ENCODE data around the gene QKI. TPM values are rescaled to one million over a fixed set of nuclear protein-coding genes. Genes with fewer than 3 reads are reported as not detected.

Gene QKI
- total RNA-seq, 3 donors from 2014 or later (not counting 1 experiment from before 2014, with no cell fraction given): 148 to 174 (median 166) TPM

GRCh38 chr6:163435023-163435422 lies 20.5 kb downstream of the QKI start:
- H3K36me3 ChIP-seq (ENCODE audit: control insufficient read depth, insufficient read depth, low read length): no peaks in the 10 kb centered on the region
- H3K27ac ChIP-seq (ENCODE audit: low read length): no peak overlapping the region
- H3K9me3 ChIP-seq (ENCODE audit: control insufficient read depth, insufficient read depth, low read length): no peaks in the 10 kb centered on the region
- Mint-ChIP-seq H3K9me3 (no peaks in the 10 kb centered on the region), H3K4me3 (no peak overlapping the region), H3K4me1 (peaks cover 56 to 59% of the 10 kb centered on the region in 2 donors), H3K27ac (peak overlapping the region in 1 of 2 donors; percentile 33), H3K27me3 (ENCODE audit: low read depth in 2 of 2) (no peaks in the 10 kb centered on the region), H3K36me3 (no peaks in the 10 kb centered on the region)
- no peak for TF ChIP-seq CTCF (IDR thresholded peaks at IDR 0.05)
- H3K27me3 ChIP-seq (ENCODE audit: control insufficient read depth, insufficient read depth, low read length): no peaks in the 10 kb centered on the region
- ATAC-seq (no peak), DNase-seq (no peak)
- H3K4me3 ChIP-seq (ENCODE audit: low read length): no peak overlapping the region
- intact Hi-C loops (cut with micrococcal nuclease): no loop called here
- 87% methylated on average over 3 of the region's 4 CpGs for WGBS (ENCODE audit: insufficient coverage)
- H3K4me1 ChIP-seq (ENCODE audit: control insufficient read depth, insufficient read depth, low read length): peaks cover 14% of the 10 kb centered on the region

DNA sequence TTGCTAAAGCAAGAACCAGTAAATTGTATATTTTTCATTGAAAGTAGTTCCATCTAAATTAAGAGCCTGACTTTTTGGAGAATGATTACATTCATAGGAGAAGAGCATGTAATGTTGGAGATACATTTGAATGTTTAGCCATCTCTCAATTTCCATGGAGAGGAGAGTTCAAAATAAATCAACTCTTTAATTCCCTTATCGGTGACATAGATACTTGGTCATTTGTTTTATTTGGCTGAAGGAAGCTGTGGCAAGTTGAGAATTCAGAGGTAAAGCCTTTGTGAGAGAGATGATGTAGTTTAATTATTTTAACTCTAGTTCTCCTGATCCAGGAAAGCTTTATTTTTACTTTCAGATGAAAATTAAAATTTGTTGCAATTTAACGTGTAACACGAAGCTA lies 22.3 kb downstream of the QKI start:
- no peak overlapping the region for H3K27ac ChIP-seq (ENCODE audit: low read length)
- ATAC-seq: no peak
- no peak overlapping the region for H3K27ac Mint-ChIP-seq
- no peak for DNase-seq
- H3K4me3 ChIP-seq (ENCODE audit: low read length): no peak overlapping the region
- no peak overlapping the region for H3K4me3 Mint-ChIP-seq
- H3K9me3 Mint-ChIP-seq: no peaks in the 10 kb centered on the region
- H3K4me1 ChIP-seq (ENCODE audit: control insufficient read depth, insufficient read depth, low read length): peaks cover 14% of the 10 kb centered on the region
- peaks cover 62% of the 10 kb centered on the region in 2 donors for H3K4me1 Mint-ChIP-seq
- WGBS (ENCODE audit: insufficient coverage): no CpG with 5 or more reads among the region's 3 CpGs
- TF ChIP-seq CTCF (IDR thresholded peaks at IDR 0.05): no peak
- no peaks in the 10 kb centered on the region for H3K27me3 ChIP-seq (ENCODE audit: control insufficient read depth, insufficient read depth, low read length)
- H3K36me3 ChIP-seq (ENCODE audit: control insufficient read depth, insufficient read depth, low read length): no peaks in the 10 kb centered on the region
- no peaks in the 10 kb centered on the region for H3K36me3 Mint-ChIP-seq
- intact Hi-C loops (cut with micrococcal nuclease): no loop called here
- H3K9me3 ChIP-seq (ENCODE audit: control insufficient read depth, insufficient read depth, low read length): no peaks in the 10 kb centered on the region
- no peaks in the 10 kb centered on the region for H3K27me3 Mint-ChIP-seq (ENCODE audit: low read depth in 2 of 2)

DNA sequence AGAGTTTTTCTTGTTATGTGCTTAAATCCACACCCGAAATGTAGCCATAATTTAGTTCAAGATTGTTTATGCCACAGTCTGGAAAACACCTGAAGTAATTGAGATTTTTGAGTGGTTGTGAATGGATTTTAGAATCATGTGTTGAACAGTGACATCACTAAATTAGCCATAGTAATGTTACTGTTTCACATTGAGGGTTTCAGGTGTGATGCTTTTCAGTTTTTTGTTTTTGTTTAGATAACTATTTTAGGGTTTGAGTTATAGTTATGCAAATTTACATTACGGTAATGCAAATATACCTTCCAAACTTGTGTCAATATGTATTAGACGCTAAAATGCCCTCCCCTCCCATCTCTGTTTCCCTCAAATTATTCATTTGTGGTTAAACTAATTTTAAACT lies 22.9 kb downstream of the QKI start:
- 63% methylated on average over 3 of the region's 3 CpGs for WGBS (ENCODE audit: insufficient coverage)
- H3K27me3 Mint-ChIP-seq (ENCODE audit: low read depth in 2 of 2): no peaks in the 10 kb centered on the region

More for the DNA sequence above, 22.9 kb downstream of the QKI start:
- Mint-ChIP-seq H3K36me3 (no peaks in the 10 kb centered on the region), H3K27ac (no peak overlapping the region), H3K9me3 (no peaks in the 10 kb centered on the region), H3K4me3 (no peak overlapping the region), H3K4me1 (peaks cover 65 to 66% of the 10 kb centered on the region in 2 donors)
- Histone ChIP-seq H3K36me3 (ENCODE audit: control insufficient read depth, insufficient read depth, low read length) (no peaks in the 10 kb centered on the region), H3K27me3 (ENCODE audit: control insufficient read depth, insufficient read depth, low read length) (no peaks in the 10 kb centered on the region), H3K9me3 (ENCODE audit: control insufficient read depth, insufficient read depth, low read length) (no peaks in the 10 kb centered on the region), H3K4me3 (ENCODE audit: low read length) (no peak overlapping the region), H3K27ac (ENCODE audit: low read length) (no peak overlapping the region), H3K4me1 (ENCODE audit: control insufficient read depth, insufficient read depth, low read length) (peaks cover 14% of the 10 kb centered on the region)
- ATAC-seq (no peak), DNase-seq (no peak)
- intact Hi-C loops (cut with micrococcal nuclease): no loop called here
- TF ChIP-seq CTCF (IDR thresholded peaks at IDR 0.05): no peak

Measured in natural killer cell (primary cell).